ENCODE measurements around the gene PIP5K1C. TPM values are rescaled to one million over a fixed set of nuclear protein-coding genes. Genes with fewer than 3 reads are reported as not detected.
A peak's percentile ranks its signal among the peaks of the same experiment; 100 is the strongest.

PIP5K1C gene
- total and polyA plus RNA-seq, 8 donors: 8.6 to 164 (median 25.6) TPM

DNA sequence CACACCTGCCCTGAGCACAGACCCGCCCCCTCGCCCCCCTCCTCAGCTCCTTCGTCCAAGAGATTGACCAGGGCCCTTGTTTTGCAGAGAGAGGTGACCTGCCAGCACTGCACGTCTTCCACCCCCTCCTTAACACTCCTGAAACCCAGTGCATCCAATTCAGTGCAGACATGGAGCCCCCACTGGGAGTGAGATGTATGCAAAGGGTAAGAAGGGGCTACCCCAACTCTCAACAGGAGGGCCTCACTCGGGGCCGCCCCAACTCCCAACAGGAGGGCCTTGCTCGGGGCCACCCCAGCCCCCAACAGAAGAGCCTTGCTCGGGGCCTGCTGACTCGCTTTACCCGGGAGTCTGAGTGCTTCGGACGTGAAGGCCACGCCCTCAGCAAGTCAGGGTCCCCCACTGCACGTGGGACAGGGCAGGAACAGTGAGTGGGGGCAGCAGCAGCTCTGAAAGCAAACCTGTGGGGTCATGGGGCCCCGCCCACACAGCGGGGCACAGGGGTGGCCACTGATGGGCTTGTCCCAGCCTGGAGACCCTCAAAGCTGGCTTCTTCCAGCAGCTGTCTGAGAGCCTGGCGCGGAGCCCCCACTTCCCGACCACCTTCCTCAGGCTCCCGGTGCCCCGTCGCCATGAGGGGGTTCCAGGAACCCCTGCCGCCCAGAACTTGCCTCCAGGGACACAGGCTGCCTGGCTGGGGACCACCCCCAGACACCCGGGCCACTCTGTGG lies 79.3 kb downstream of the PIP5K1C start:
- intact Hi-C loops (cut with DNase I; ENCODE audit: low total_unique reads): no loop called here
- WGBS, 5 donors: 86 to 90% (median 89%) methylated on average over 15 to 24 of the region's 24 CpGs

GRCh38 chr19:3620145-3620816 lies 80.0 kb downstream of the PIP5K1C start:
- H3K4me1 ChIP-seq: peaks cover 9 to 34% (median 27%) of the 10 kb centered on the region in 4 donors
- intact Hi-C loops (cut with DNase I; ENCODE audit: low total_unique reads): no loop called here
- no peaks in the 10 kb centered on the region for H3K27me3 ChIP-seq
- DNase-seq: no peak
- H3K27ac ChIP-seq: no peak overlapping the region
- 79 to 85% (median 81%) methylated on average over 15 to 19 of the region's 19 CpGs for WGBS, 5 donors
- no peak for TF ChIP-seq EP300 (IDR thresholded peaks at IDR 0.05)
- no peak for TF ChIP-seq POLR2AphosphoS5 (IDR thresholded peaks at IDR 0.05)
- TF ChIP-seq CTCF (IDR thresholded peaks at IDR 0.05): no peak
- TF ChIP-seq POLR2A (IDR thresholded peaks at IDR 0.05): no peak
- no peak overlapping the region for H3K4me3 ChIP-seq
- no peaks in the 10 kb centered on the region for H3K9me3 ChIP-seq
- peaks cover 17 to 81% (median 73%) of the 10 kb centered on the region in 4 donors for H3K36me3 ChIP-seq

More for the DNA sequence above, 79.3 kb downstream of the PIP5K1C start:
- Histone ChIP-seq H3K27me3 (no peaks in the 10 kb centered on the region), H3K27ac (no peak overlapping the region), H3K36me3 (peaks cover 17 to 74% (median 66%) of the 10 kb centered on the region in 4 donors), H3K9me3 (no peaks in the 10 kb centered on the region), H3K4me3 (no peak overlapping the region), H3K4me1 (peaks cover 16 to 41% (median 34%) of the 10 kb centered on the region in 4 donors)
- DNase-seq: no peak
- no peak for TF ChIP-seq POLR2AphosphoS5 (IDR thresholded peaks at IDR 0.05)
- TF ChIP-seq POLR2A (IDR thresholded peaks at IDR 0.05): no peak
- TF ChIP-seq EP300 (IDR thresholded peaks at IDR 0.05): no peak
- TF ChIP-seq CTCF (IDR thresholded peaks at IDR 0.05): no peak

DNA sequence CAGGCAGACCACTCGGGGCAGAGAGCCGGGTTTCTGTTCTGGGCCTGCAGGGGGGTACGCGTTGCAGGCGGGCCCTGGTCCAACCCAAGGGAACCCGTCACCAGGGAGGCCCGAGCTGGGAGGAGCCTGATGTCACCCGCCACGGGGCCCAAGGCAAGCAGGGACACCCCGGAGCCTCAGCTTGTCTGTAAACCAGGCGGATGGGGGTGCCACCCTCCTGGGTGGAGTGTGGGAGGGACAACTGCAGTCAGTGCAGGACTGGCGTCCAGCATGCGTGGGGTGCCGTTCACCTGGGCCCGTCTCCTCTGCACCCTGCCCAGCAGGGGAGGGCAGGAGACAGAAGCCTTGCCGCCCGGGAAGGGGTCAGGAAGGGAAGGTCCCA lies 80.6 kb downstream of the PIP5K1C start:
- no peak for TF ChIP-seq CTCF (IDR thresholded peaks at IDR 0.05)
- TF ChIP-seq POLR2A (IDR thresholded peaks at IDR 0.05): no peak
- TF ChIP-seq EP300 (IDR thresholded peaks at IDR 0.05): no peak
- no peak for TF ChIP-seq POLR2AphosphoS5 (IDR thresholded peaks at IDR 0.05)
- no peaks in the 10 kb centered on the region for H3K27me3 ChIP-seq
- no peak overlapping the region for H3K4me3 ChIP-seq
- intact Hi-C loops (cut with DNase I; ENCODE audit: low total_unique reads): loop anchor here (10.0 kb wide), 1 partner anchor 75 kb away; no protein-coding TSS in a partner anchor
- 81 to 90% (median 87%) methylated on average over 8 to 17 of the region's 17 CpGs for WGBS, 5 donors
- no peak overlapping the region for H3K27ac ChIP-seq
- H3K36me3 ChIP-seq: peaks cover 17 to 87% (median 74%) of the 10 kb centered on the region in 4 donors
- H3K4me1 ChIP-seq: peaks cover 3 to 27% (median 21%) of the 10 kb centered on the region in 4 donors
- no peaks in the 10 kb centered on the region for H3K9me3 ChIP-seq
- DNase-seq: no peak

GRCh38 chr19:3618811-3619630 lies 81.2 kb downstream of the PIP5K1C start:
- no peak overlapping the region for H3K4me3 ChIP-seq
- peak in 1 of 7 experiments; percentile 50 for TF ChIP-seq CTCF (IDR thresholded peaks at IDR 0.05)
- TF ChIP-seq EP300 (IDR thresholded peaks at IDR 0.05): no peak
- TF ChIP-seq POLR2AphosphoS5 (IDR thresholded peaks at IDR 0.05): no peak
- TF ChIP-seq POLR2A (IDR thresholded peaks at IDR 0.05): no peak
- no peaks in the 10 kb centered on the region for H3K27me3 ChIP-seq
- peak overlapping the region in 1 of 5 donors; percentile 51 for H3K27ac ChIP-seq
- H3K36me3 ChIP-seq: peaks cover 17 to 89% (median 79%) of the 10 kb centered on the region in 4 donors
- no peaks in the 10 kb centered on the region for H3K9me3 ChIP-seq
- WGBS, 5 donors: 83 to 93% (median 89%) methylated on average over 20 to 31 of the region's 31 CpGs
- DNase-seq: no peak
- intact Hi-C loops (cut with DNase I; ENCODE audit: low total_unique reads): loop anchor here (10.0 kb wide), 1 partner anchor 74 kb away; no protein-coding TSS in a partner anchor
- peaks cover 3 to 21% (median 20%) of the 10 kb centered on the region in 4 donors for H3K4me1 ChIP-seq
